Vagina (tissue), 2 donors: Measurements from ENCODE around the gene ZNF692.

Source experiments
- POLR2A ChIP-seq, 2 donors: fragments of 450-650 bp; IDR thresholded peaks; one replicate each; pipeline ENCODE4 v1.6.1; 2017; ENCODE audit warnings: antibody characterized with exemption in 2 of 2, mild to moderate bottlenecking in 2 of 2, moderate library complexity in 2 of 2
- POLR2AphosphoS5 ChIP-seq, 2 donors: sonication (generic); formaldehyde crosslinking; IDR thresholded peaks; one replicate each; pipeline ENCODE4 v1.9.0; 2017; ENCODE audit warnings: antibody characterized with exemption in 2 of 2, mild to moderate bottlenecking in 2 of 2, low read depth in 1 of 2; ENCODE audit not compliant: insufficient read depth in 1 of 2
- TF ChIP-seq, protein P1 (sequence below), 3 experiments: fragments of 450-650 bp in 2 of 3; fragments of 200-600 bp in 1 of 3; sonication (generic) in 1 of 3; IDR thresholded peaks; one replicate each; pipeline ENCODE4 v1.5.1; 2017 to 2019; ENCODE audit warnings: antibody characterized with exemption in 3 of 3, mild to moderate bottlenecking in 2 of 3, moderate library complexity in 2 of 3

DNA sequence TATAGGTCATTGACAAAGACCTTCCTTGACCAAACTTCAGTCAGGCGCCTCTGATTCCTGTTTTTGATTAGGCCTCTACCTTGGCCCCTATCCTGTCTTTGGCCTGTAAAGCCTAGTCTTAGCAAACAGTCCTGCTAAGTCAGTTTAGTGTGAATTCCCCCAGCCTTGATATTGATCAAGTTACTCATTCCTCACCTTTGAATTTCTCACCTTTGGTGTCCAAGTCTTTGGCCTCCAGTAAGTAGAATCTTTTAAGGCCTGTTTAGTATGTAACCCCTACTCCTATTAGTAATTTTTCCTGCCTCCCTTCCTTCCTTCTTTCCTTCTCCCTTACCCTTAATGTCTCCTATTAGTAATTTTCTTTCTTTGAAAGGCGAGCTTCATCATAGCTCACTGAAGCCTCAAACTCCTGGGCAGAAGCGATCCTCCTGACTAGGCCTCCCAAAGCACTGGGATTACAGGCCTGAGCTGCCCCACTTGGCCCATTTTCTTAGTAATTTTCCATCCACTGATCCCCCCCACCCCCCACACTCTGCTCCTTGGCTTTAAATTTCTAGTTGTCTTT, 13.0 kb upstream of the ZNF692 start:
- TF ChIP-seq, protein P1, sequence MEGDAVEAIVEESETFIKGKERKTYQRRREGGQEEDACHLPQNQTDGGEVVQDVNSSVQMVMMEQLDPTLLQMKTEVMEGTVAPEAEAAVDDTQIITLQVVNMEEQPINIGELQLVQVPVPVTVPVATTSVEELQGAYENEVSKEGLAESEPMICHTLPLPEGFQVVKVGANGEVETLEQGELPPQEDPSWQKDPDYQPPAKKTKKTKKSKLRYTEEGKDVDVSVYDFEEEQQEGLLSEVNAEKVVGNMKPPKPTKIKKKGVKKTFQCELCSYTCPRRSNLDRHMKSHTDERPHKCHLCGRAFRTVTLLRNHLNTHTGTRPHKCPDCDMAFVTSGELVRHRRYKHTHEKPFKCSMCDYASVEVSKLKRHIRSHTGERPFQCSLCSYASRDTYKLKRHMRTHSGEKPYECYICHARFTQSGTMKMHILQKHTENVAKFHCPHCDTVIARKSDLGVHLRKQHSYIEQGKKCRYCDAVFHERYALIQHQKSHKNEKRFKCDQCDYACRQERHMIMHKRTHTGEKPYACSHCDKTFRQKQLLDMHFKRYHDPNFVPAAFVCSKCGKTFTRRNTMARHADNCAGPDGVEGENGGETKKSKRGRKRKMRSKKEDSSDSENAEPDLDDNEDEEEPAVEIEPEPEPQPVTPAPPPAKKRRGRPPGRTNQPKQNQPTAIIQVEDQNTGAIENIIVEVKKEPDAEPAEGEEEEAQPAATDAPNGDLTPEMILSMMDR (IDR thresholded peaks at IDR 0.05) = no peak
- TF ChIP-seq POLR2A (IDR thresholded peaks at IDR 0.05) (no peak), POLR2AphosphoS5 (IDR thresholded peaks at IDR 0.05; ENCODE audit: insufficient read depth in 1 of 2, low read depth in 1 of 2) (no peak)
